GM18858 (cell line): ENCODE results near the gene PXYLP1.

Experiments
- ATAC-seq: cut with Tn5 transposase; IDR thresholded peaks from one replicate; pipeline ENCODE4 v1.9.1; 2021; ENCODE audit not compliant: unreplicated experiment

The PXYLP1 gene

DNA sequence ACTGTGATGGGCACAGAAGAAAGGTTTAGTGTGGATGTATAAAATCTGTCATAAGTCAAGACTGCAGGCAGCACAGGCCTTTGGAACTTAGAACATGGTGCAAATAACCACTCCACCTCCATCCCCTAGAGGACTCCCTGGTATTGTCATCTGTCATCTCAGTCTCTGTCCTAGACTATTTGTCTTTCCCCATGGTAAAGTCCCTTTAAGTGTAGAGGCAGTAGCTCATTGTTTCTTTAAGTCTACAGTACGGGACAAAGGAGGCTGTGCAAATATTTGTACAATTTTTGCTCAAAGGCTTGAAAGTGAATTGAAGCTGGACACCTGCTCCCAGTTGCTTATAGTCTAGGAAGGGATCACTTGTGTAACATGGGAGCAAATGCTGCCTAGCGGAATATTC, 3.2 kb upstream of the PXYLP1 start:
- ATAC-seq, result no peak

- ATAC-seq, result no peak
Measured at GRCh38 chr3:141229132-141229531, 2.5 kb upstream of the PXYLP1 start.

DNA sequence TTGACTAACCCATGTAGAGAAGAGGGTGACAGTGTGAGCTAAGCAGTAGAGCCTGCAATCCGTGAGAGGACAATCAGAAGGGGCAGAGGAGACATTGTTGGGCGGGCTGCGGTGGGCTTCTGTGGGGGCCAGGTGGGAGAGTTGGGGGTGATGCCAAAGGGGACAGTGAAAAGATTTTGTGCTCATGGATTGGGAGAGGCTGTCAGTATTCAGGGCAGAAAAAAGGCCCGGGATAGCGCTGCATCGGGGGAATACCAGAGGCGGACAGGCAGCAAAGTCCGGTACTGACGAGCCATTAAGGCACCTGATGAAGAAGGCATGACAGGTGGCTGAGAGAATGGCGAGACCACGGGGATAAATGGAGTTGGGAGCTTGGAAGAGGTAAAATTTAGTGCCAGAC, 1.3 kb upstream of the PXYLP1 start:
- no peak for ATAC-seq

DNA sequence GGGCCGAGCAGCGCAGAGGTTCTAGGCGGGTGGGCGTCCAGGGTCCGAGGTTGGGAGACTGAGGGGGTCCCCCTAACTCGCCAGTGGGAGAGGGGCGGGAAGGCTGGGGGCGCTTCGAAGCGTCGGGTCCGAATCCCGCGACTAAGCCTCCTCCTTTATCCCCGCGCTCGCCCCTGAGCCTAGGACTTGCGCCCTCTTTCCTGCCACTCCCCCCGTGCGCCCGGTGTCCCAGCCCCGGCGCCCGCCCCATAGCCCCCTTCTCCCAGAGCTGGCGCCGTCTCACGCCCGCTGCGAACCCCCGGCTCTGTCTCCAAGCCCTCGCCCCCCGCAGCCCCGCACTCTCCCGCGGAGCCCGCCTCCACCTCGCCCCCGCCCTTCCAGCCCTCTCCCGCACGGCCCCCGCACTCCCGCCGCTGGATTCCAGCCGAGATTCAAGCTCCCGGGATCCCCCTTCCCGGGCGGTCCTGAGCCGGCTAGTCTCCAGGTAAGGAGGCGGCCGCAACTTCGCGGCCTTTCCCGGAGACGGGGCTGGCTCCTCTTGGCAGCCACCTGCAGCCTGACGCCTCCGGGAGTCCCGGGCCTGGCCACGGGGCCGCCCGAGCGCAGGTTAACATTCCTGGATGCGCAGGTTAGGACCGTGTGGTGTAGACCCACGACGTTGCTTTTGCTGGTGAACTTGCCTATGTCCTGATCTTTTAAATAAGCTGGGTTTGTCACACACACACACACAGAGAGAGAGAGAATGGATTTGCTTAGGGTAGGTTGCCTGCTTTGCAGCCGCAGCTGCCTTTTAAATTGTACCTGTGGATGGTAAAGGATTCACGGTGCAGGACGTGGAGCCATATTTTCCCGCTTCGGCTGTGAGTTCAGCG, 563 bp downstream of the PXYLP1 start:
- no peak for ATAC-seq

GRCh38 chr3:141233457-141234161, 2.0 kb downstream of the PXYLP1 start:
- no peak for ATAC-seq

- no peak for ATAC-seq
Measured at GRCh38 chr3:141234283-141234682, 2.7 kb downstream of the PXYLP1 start.

DNA sequence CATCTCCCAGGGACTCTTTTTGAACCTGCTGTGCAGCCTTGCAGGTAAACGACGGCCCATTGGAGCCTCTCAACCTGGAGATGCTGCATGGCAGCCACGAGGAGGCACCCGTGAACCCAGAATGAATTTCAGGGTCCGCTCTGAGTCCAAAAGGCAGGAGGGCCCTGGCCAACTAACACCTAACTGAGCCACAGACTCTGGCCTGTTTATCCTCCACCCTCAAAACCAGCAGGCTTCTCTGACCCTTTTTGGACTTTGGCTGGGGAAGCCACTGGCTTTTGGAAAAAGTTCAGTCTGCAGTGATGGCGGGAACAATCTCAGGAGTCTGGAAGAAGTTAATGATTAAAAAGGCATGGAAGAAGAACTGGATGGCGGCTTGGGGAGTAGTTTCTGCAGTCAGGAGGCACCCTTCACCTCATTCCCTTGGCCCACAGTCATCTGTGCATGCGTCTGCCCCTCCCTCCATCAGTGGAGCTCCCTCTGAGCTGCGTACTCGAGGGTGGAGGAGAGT, 4.1 kb downstream of the PXYLP1 start:
- no peak for ATAC-seq

DNA sequence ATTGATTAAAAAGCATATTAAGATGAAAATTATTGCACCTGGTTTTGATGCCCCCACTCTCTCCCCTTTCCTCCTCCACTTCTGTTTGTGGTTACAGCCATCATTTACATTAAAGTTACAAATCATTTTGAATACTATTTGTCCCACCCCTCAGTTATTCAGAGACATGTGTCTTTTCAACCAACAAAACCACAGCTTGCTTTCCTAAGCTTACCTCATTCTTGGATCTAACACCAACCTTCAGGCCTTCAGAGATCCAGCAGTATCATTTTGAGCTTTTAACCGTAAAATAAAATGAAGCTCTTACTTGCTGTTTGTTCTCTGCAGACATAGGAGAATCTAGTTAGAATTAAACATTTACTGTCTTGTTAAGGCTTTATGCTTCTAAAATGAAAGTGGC, 4.7 kb downstream of the PXYLP1 start:
- no peak for ATAC-seq

- no peak for ATAC-seq
Measured at GRCh38 chr3:141237701-141238521, 6.3 kb downstream of the PXYLP1 start.

DNA sequence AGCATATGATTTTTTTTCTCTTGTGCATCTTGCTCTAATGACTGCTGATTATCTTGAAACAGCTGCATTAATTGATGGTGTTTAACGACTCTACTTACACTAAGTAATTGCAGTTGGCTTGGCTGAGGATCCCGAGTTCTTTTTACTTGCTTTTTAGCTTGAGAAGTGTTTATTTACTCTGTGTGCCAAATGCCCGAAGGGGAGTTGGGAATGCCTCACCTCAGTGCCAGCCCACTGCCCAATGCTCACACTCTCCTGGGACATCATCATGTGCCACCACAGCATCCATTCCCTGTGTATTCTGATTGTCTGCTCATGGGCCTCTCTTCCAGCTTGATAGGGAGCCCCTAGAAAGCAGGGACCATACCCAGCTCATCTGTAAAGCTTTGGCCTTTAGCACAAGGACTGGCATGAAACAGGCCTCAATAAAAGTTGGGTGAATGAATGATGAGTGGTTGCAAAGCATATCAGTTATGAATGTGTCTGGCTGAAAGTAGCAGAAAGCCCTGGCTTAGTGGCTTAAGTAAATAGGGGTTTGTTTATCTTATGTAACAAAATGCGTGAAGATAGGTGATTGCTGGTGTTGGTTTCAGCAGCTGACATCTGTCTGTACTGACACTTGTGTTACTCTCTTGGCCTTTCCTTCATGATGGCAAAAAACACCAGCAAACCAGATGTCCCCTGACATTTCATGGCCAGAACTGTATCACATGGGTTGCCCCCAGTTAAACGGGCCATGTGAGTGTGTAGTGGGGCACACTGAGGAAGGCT, 8.1 kb downstream of the PXYLP1 start:
- ATAC-seq, result no peak

GRCh38 chr3:141240286-141240685, 8.7 kb downstream of the PXYLP1 start:
- ATAC-seq, result no peak

- no peak for ATAC-seq
Measured at GRCh38 chr3:141240687-141241615, 9.3 kb downstream of the PXYLP1 start.

DNA sequence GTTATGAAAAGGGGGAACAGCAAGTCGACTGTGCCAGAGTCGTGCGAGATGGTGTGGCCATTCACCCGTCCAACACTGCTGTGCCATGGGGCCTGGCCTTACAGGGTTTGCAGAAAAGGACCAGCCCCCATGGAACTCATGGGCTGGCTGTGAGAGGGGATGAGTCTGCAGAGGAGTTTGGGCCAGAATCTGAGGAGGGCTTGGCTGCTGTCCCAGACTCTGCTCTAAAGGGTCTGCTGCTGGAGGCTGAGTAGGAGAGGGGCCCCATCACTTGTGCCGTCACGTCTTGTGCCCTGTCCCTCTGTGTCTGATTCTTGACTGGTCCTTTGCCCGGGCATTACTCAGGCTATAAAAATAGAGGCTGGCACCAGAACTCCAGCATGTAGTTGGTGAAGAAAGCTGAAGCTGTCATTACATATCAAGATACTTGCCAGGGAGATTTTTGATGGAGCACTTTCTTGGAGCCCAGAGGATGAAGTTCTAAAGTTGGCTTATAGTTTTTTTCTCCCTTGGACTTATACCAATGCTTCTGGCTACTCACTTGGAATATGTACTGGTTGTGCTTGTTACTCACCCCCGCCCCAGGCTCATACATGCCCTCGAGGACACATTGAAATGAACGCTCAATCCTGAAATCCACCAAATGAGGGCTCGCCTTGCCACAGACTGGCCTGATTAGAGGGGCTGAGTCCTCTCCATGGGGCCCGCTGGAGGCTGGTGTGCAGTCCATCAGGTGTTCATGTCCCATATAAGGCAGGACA, 10.2 kb downstream of the PXYLP1 start:
- ATAC-seq, result no peak

GRCh38 chr3:141242377-141243092, 10.9 kb downstream of the PXYLP1 start:
- ATAC-seq, result no peak

- ATAC-seq, result no peak
Measured at GRCh38 chr3:141243271-141243707, 11.7 kb downstream of the PXYLP1 start.

- ATAC-seq, result no peak
Measured at GRCh38 chr3:141246224-141246957, 14.8 kb downstream of the PXYLP1 start.

DNA sequence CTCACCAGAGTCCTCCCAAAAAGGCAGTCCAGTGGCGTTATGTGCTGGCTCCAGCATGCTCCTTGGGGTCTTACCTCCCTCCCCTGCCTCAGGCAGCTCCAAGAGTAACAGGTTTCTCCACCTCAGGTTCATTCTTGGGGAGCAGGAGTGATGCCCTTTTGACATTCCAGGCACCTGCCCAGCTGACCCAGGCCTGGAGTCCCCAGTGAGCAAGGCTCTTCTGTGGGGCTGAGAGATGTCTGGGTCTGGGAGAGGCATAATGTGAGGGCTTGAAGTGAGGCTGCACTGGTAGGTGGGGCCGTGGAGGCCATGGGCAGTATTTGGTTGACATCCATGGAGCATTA, 15.3 kb downstream of the PXYLP1 start:
- no peak for ATAC-seq
